ENCODE results near the gene A4GALT.

Gene A4GALT

DNA sequence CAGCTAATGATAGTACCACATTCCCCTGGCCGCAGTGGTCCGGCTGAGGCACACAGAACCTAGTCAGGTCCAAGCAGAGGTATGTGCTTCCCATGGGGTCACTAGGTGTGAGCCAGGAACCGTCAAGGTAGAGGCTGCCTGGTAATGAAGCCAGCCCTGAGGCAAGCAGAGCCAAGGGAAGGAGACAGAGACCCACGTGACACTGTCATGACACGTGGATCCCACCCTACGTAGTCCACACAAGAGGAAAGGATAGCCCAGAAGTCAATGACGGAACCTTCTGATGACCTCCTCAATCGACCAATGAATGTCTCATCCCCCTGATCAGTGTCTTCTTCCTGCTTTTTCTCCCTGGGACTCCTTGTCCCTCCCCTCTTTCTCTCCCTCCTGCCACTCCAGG is 19.0 kb downstream of the A4GALT start:
- no peak for DNase-seq (ENCODE audit: low spot score)

DNA sequence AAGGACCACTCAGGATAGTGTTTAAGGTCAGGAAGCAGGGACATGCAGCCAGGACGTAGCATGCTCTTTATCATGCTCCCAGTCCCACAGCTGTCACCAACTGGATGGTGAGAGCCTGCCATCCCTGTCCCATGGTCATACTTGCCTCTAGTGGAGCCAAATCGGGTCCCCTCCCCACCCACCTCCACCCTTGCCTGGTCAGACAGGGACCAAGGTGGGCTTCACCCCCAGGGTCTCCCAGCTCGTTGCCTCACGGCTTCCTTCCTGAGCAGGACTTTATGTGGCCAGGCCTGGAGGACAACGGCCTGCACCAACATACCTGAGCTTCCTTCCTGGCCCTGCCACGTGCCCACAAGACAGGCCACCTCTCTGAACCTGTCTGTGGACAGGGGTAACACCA is 19.8 kb downstream of the A4GALT start:
- no peak for DNase-seq (ENCODE audit: low spot score)

DNA sequence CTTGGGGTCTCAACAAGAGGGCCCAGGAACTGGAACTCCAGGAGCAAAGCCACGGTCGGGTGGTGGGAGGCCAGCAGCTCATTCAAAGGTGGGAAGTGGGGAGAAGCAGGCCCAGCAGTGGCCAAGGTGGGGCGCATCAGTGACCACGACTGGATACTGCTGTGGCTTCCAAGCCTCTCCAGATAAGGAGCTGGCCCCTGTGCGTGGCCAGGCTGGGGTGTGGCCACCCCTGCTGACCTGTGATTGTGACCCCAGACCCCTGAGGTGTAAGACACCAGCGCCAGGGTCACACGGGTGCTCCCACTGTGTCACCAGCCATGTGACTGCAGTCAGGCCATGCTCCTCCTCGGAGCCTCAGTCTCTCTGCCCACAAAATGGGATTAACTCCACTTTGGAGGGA is 20.3 kb downstream of the A4GALT start:
- no peak for DNase-seq (ENCODE audit: low spot score)

DNA sequence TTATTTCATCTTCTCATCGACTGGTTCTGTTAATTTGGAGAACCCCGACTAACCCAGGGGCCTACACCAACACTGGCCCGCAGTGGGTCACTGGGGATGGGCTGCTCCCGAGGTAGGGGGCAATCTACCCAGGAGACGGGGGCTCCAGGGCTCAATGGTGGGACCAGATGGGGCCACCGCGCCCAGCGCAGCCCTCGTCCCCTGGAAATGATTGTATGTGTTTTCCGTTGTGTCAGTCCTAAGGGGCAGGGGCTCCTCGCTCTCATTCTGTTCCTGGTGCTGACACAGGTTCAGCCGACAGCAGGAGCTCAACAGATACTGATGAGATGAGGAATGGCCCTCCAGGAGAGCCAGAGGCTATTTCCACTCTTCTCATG is 20.7 kb downstream of the A4GALT start:
- no peak for DNase-seq (ENCODE audit: low spot score)

DNA sequence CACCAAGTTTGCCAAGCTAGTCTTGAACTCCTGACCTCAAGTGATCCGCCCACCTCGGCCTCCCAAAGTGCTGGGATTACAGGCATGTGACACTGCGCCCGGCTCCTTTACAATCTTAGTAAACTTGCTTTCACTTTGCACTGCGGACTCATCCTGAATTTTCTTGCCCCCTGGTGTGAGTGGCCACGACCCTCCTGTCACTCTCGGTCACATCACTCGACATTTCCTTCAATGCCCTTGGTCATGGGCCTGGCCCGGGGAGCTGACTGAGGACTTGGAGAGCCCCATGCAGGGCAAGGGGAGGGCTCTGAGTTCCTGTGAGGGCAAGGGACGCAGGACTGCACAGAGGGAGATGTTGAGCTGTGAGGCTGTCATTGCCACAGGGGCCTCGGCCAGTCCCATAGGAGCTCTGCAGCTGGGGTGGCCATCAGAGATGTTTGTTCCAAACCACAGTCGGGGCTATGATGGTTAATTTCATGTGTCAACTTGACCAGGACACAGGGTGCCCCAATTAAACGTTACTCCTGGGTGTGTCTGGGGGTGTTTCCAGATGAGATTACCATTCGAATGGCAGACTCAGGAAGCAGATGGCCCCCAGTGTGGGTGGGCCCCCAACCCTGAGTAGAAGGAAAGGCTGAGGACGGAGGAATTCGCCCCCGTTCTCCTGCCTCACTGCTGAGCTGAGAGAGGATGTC is 21.2 kb downstream of the A4GALT start:
- no peak for DNase-seq (ENCODE audit: low spot score)

DNA sequence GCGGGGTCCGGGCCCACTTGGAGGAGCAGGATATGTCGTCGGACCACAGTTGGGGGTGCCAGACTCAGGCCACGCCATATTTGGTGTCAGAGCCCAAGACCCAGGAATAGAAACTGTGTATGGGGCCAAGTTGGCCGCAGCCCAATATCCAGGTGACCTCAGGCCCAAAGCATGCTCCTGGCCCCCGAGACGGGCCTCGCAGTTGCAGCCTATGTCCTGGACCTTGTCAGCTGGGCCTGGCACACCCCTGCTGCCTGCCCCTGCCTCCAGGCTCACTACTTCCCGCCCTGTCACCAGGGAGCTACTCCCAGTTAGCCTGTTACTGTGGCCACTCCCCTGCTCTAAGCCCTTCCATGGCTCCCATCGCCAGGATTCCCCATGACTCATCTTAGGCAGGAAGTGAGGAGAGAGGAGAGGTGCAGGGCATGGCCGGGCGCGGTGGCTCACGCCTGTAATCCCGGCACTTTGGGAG is 23.1 kb downstream of the A4GALT start:
- no peak for DNase-seq (ENCODE audit: low spot score)

DNA sequence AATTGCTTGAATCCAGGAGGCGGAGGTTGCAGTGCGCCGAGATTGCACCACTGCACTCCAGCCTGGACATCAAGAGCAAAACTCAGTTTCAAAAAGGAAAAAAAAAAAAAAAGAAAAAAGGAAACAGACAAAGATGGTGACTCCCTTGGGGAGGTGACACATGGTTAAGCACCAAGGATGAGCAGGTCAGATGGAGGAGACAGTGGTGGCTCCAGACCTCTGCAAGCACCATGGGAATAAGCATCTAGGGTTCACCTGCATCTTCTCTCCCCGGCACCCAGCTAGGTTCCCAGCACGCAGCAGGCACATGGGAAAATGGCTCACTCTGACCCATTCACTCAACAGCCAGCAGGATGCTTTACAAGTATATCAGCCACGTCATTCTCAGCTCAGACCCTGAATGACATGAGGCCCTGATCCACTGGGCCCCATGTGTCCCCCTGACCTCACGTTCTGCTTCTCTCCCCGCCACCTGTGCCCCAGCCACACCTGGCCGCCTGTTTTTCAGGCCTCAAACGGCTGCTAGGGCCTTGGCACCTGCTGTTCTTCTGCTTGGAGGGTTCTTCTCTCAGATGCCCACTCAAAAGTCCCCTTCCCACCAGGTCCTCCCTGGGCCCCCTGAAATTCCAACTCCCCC is 24.2 kb downstream of the A4GALT start:
- DNase-seq (ENCODE audit: low spot score): peak; percentile 41

DNA sequence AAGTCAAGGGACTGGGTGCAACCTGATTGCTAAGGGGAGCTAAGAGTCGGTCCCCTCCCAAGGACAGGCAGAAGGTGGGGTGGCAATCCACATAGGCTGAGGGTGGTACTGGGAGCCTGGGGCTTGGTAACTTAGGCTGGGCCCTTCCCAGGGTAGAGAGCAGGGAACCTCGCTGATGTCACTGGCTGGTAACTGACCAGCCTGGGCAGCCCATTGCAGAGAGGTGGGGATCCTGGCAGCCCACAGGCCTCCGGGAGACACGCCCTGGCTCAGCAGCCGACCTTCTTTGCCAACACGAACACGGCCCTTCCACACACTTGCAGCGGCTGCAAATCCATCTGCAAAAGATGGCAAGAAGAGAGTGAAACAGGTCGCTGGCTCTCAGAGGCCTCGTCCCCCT is 25.4 kb downstream of the A4GALT start:
- no peak for DNase-seq (ENCODE audit: low spot score)

DNA sequence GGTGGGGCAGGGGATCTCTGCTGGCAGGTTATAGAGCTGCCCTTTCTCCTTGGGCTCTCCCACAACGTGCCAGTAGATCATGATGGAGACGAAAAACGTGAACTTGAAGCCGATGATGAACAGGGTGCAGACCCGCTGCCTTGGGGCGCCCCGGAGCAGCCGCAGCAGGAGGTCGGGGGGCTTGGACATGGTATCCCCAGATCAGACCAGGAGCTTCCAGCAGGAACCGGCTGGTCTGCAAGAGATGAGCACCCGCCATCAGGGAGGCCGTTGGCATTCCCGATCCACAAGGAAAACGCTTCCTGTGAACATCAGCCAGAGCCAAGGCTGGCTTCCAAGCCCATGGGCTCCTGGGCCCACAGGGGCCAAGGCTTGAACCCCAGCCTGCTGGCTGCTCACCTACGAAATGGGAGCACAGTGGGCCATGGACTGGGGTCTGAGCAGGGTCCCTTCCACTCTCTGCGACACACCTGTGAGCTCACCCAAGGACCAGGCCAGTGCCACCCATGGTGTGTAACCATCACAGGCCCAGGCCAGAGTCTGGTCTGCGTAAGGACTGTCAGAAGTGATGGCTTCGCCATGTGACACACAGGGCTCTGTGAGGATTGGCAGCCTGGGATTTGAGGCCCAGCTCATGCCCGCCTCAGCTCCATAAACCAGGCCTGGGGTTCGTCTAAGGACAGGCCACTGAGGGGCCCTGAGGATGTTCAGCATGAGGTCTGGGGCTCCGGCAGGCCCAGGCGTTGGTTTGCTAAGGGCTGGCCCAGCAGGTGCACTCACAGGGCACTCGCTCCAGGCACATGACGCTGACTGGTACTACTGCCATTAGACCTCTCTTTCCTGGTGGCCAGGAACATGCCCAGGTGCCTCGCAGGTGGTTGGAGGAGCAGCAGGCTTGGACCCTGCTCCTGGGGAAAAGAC is 26.6 kb downstream of the A4GALT start:
- no peak for DNase-seq (ENCODE audit: low spot score)

DNA sequence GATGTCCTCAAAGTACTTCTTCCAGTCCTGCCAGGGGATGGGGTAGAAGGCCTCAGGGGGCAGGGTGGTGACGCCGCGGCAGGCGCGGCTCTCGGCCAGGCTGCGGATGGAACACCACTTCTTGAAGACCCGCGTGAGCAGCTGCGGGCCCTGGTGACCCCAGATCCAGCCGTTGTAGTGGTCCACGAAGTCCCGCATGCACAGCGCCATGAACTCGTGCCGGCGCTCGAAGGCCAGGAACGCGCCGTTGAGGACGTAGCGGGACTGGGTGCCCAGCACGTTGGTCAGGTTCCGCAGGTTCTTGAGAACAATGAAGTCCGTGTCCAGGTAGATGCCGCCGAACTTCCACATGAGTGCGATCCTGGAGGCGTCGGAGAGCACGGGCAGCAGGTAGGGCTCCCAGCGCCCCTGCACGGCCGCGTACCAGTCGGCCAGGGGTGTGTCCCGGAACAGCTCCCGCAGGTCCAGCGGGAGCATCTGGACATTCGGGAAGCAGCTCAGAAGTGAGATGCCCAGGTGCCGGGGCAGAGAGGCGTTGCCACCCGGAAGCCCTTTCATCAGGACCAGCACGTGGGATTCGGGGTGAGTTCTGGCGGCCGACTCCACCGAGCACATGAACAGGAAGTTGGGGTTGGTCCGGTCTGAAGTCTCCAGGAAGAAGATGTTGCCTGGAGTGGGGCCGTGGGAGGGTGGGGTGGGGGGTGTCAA is 27.5 kb downstream of the A4GALT start:
- DNase-seq (ENCODE audit: low spot score): no peak

DNA sequence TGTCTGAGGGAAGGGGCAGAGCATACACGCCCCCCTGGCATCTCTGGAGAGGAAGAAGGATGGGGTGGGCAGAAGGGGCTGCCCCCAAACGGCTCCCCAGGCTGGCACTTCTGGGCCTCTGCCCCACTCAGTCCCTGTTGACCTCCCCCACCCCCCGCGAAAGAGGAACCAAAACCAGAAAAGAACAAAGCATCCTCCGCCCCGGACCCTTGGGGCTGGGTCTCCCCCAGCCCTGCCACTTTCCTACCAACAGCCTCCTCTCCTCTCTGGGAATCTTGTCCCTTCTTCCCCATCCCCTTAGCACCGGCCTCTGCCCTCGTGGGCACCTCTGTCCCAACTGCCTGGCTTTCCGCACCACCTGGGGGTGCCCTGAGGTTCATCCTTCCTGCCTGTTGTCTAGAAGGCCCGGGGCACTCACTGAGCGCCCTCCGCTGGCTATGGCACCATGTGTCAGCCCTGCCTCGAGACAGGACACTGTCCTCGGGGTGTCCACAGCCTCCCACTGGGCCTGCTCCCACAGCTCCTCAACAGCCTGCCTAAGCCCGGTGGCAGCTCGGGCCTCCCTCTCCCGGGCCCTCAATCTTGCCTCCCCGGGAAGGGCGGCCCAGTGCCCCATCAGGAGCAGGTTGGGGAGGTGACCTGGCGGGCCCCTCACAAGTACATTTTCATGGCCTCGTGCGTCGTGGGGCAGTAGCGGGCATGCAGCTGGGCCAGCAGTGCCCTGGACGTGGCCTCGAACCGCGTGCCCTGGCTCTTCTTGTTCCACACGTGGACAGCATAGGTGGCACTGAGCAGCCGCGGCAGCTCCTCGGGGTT is 28.2 kb downstream of the A4GALT start:
- DNase-seq (ENCODE audit: low spot score): peak; percentile 44

DNA sequence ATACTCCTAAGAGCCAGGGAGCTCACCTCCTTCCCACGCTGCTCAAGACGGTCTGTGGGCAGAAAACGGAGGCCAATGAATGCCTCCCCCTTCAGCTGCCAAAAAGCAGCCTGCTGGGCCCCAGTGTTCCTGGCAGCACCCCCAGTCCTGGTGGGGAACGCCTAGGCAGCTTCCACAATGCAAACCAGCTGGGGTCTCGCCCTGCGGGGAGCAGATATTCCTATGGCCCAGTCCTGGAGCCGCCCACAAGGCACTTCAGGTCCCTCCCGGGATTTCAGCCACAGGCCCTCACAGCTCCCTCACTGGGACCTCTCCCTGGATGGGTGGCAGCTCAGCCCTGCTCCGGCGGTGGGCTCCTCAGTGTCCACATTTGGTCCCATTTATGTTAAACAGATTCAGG is 29.2 kb downstream of the A4GALT start:
- no peak for DNase-seq (ENCODE audit: low spot score)

DNA sequence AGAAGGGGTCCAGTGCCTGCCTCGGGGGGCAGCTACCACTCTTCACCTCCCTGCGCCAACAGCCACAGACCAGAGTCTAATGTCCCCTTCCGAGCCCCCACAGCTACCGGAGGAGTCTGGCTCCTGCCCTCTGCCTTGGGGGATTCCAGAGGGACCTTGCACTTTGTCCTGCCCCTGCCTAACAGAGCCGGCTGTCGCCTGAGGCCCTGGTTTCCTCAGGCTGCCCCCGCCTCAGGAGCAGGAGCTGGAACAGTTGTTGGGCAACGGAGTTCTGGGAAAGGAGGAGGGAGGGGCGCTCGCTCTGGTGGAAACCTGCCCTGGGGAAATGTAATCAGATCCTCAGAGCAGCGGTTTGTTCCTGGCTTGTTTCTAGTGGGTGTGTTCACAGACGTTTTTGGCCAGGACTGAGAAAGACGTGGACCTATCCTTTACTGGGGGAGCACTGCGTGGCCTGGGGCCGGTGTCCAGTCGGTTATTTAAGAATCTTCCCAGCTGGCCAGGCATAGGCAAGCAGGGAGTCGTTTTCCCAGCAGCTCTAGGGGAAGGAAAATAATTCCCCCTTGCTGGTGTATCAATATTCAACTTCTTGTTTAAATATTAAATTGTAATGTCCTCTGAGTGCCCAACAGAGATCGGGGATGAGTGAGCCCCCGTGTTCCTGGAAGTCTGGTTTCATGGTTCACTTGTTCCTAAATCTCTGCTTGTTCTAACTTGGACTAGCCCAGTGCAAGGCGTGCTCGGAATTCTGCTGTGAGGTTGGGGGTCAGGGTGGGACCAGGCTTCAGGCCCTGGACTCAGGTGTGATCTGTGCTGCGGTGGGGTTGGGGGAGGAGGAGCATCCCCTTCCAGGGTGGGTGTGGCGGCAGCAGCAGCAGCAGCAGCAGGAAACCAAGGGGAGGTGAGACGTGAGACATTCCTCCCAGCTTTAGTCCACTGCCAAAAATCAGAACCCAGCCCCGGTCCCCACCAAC is 32.1 kb downstream of the A4GALT start:
- DNase-seq (ENCODE audit: low spot score): no peak

DNA sequence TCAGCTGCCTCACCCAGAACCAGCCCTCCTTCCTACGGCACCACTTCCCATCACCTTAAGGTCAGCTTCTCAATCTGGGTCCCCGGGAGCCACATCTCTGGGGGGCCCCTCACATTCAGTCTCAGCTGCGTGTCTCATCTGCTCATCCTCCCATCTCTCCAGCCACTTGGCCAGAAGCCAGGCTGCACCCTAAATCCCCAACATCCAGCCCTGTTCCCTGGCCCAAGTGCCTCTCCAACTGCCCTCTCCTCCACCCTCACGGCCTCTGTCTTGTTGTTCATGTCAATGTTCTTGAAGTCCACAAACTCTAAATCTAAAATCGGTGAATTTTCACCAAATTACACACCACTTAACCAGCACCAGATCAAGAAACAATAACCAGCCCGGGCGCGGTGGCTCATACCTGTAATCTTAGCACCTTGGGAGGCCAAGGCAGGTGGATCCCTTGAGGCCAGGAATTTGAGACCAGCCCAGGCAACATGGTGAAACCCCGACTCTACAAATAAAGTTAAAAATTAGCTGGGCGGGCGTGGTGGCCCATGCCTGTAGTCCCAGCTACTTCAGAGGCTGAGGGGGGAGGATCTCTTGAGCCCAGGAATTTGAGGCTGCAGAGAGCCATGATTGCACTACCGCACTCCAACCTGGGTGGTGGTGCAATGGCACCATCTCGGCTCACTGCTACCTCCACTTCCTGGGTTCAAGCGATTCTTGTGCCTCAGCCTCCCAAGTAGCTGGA is 33.7 kb downstream of the A4GALT start:
- no peak for DNase-seq (ENCODE audit: low spot score)

DNA sequence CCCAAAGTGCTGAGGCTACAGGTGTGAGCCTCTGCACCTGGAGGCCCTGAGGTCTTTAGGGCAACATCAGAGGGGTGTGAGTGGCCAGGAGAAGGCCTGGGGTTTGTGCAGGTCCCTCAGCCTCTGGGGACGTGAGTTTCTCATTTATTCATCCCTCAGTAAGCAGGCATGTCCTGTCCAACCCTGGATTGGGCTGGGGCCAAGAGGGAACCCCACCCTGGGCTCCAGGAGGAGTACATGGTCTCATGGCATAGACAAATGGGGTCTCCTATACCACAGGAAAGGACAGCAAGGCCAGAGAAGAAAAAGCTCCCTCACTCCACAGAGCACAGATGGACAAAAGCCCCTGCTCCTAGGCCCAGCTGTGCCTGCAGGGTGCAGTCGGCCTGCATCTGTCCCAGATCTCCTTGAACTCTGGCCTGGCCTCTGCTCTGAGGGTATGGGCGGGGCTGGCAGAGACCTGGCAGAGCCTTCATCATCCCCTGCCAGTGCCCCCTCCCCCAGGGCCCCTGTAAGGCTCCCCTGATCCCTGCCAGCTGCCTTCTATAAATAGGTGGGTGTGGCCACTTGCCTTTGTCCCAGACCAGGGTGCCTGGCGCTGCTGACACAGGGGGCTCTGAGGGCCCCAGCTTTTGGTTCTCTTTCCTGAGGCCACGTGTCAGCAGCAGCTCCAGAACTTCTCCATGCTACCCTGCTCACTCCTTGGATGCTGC is 34.6 kb downstream of the A4GALT start:
- DNase-seq (ENCODE audit: low spot score): no peak

DNA sequence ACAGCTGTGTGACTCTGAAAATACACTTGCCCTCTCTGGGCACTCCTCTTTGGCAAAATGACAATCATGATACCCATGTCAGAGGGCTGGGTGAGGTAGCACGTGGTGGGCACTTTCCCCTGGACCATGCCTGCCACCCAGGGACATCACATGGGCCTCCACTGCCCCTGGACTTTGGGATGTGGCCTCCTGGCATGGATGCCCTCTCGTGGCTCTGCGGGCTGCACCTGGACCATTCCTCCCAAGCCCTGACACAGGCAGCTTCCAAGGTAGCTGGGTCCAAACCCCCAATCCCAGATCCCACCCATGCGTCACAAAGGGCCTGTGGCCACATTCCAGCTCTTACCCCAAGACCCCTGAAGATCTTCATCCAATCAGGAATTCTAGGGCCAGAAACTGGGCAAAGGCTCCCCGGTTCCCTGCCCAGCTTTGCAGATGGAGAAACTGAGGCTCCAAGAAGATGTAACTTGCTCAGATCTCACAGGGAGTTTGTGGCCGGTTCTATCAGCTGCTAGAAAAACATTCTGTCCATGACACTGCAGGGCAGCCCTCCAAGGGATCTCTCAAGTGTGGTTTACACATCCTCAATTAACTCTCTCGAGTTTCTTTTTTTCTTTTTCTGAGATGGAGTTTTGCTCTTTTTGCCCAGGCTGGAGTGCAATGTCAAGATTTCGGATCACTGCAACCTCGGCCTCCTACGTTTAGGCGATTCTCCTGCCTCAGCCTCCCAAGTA is 36.0 kb downstream of the A4GALT start:
- no peak for DNase-seq (ENCODE audit: low spot score)

DNA sequence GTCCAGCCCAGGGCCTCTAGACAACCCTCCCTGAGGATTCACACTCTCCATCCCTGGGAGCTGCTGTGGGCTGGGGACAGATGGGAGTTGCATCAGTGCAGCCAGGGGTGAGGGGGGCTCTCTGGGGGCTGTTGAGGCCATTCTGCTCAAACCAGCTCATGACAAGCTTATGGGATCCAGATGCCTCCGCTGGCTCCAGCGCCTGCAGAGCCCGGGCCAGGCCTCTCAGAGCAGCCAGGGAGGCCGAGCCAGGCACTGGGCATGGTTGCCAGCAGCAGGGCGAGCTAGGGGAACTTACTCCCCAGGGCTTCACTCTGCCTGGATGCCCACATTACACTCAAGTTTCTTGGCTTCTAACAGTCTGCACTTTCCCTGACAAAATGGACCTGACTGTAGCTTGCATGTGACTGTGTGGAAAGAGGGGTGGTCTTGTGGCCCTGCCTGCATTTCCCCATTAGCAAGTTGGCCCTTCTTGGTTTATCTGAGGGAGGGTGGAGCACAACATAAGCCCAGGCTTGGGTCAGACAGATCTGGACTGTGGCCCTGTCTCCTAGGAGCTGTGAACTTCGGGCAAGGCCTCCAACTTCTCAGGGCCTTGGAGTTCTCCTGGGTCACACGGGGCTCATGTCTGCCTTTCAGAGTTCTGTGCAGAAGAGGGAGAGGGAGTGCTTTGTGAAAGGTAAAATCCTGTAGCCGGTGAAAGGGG is 36.9 kb downstream of the A4GALT start:
- no peak for DNase-seq (ENCODE audit: low spot score)

All from NAMALWA (cell line).